Testis (tissue), 3 donors: Measurements from ENCODE around the gene WLS. TPM values are rescaled to one million over a fixed set of nuclear protein-coding genes. Genes with fewer than 3 reads are reported as not detected.

ENCODE experiments used
- DNase-seq: peaks from one replicate; pipeline ENCODE4 v3.0.0-alpha.2; 2019
- H3K27ac ChIP-seq, 2 donors: fragments of 200-600 bp; sonication (generic); one replicate each; pipeline ENCODE4 v1.5.1; 2019
- H3K27me3 ChIP-seq: fragments of 200-600 bp; sonication (generic); one replicate; pipeline ENCODE4 v1.5.1; 2019
- H3K36me3 ChIP-seq: fragments of 200-600 bp; sonication (generic); one replicate; pipeline ENCODE4 v1.5.1; 2017; ENCODE audit warnings: low read depth; ENCODE audit errors: missing control alignments
- H3K4me1 ChIP-seq: fragments of 200-600 bp; sonication (generic); one replicate; pipeline ENCODE4 v1.5.1; 2019
- H3K4me3 ChIP-seq, 2 donors: fragments of 200-600 bp; sonication (generic); one replicate each; pipeline ENCODE4 v1.5.1; 2017 to 2019
- H3K9me3 ChIP-seq: fragments of 200-600 bp; sonication (generic); one replicate; pipeline ENCODE4 v1.5.1; 2017
- CTCF ChIP-seq, 3 experiments: fragments of 450-650 bp in 2 of 3; fragments of 200-600 bp in 1 of 3; sonication (generic) in 1 of 3; IDR thresholded peaks; one replicate each; pipeline ENCODE4 v1.5.1; 2016 to 2019; ENCODE audit warnings: antibody characterized with exemption in 3 of 3, mild to moderate bottlenecking in 2 of 3, moderate library complexity in 1 of 3
- POLR2A ChIP-seq: fragments of 450-650 bp; IDR thresholded peaks from one replicate; pipeline ENCODE4 v1.6.1; 2017; ENCODE audit warnings: antibody characterized with exemption, mild to moderate bottlenecking, moderate library complexity
- WGBS, 2 donors: methylation state at CpG; one replicate each; pipeline ENCODE4 v1.1.5; 2018; 5-methylcytosine and 5-hydroxymethylcytosine counted together
- intact Hi-C: fragments of 100-400 bp; cut with DNase I; formaldehyde crosslinking; loops from one replicate; pipeline ENCODE4 v1.15.1; 2023; ENCODE audit warnings: low total_unique reads
- polyA plus RNA-seq: library from polyadenylated mRNA; stranded (reverse); fragments of 350-450 nt; fragmentation: Illumina TruSeq; extraction: RNeasy Lipid Tissue Mini Kit (QIAGEN cat#74804); gene quantifications from one replicate; pipeline ENCODE4 v1.2.3, GENCODE V29; 2014; ENCODE audit warnings: low read depth, low replicate concordance; ENCODE audit not compliant: insufficient read depth
- total RNA-seq, 2 donors: library from RNA; depleted of rRNA; stranded (reverse); fragments of >200 nt; gene quantifications; one replicate each; pipeline ENCODE4 v1.2.3, GENCODE V29; 2016

Gene WLS
- total and polyA plus RNA-seq, 3 donors from 2014 or later: 32.6 to 93.7 (median 75.5) TPM

GRCh38 chr1:68144856-68145255, 87.5 kb downstream of the WLS start:
- WGBS, 2 donors: 95 to 96% methylated on average over 4 of the region's 4 CpGs
- no peaks in the 10 kb centered on the region for H3K27me3 ChIP-seq
- TF ChIP-seq CTCF (IDR thresholded peaks at IDR 0.05) (no peak), POLR2A (no peak)
- H3K27ac ChIP-seq: no peak overlapping the region
- H3K4me1 ChIP-seq: peaks cover 12% of the 10 kb centered on the region
- intact Hi-C loops: no loop called here
- H3K4me3 ChIP-seq: no peak overlapping the region
- no peaks in the 10 kb centered on the region for H3K9me3 ChIP-seq
- no peak for DNase-seq
- H3K36me3 ChIP-seq: no peaks in the 10 kb centered on the region

- Histone ChIP-seq H3K36me3 (no peaks in the 10 kb centered on the region), H3K27ac (no peak overlapping the region), H3K9me3 (no peaks in the 10 kb centered on the region), H3K4me3 (no peak overlapping the region), H3K4me1 (peaks cover 12% of the 10 kb centered on the region), H3K27me3 (no peaks in the 10 kb centered on the region)
- intact Hi-C loops: no loop called here
- no peak for DNase-seq
- TF ChIP-seq CTCF (IDR thresholded peaks at IDR 0.05) (no peak), POLR2A (no peak)
- 85 to 88% methylated on average over 2 of the region's 2 CpGs for WGBS, 2 donors
Observed at GRCh38 chr1:68143633-68144032, 88.7 kb downstream of the WLS start.

- intact Hi-C loops: no loop called here
- no peaks in the 10 kb centered on the region for H3K27me3 ChIP-seq
- no peak overlapping the region for H3K4me3 ChIP-seq
- H3K27ac ChIP-seq: no peak overlapping the region
- H3K4me1 ChIP-seq: peaks cover 12% of the 10 kb centered on the region
- 66 to 72% methylated on average over 3 of the region's 3 CpGs for WGBS, 2 donors
- no peaks in the 10 kb centered on the region for H3K9me3 ChIP-seq
- no peak for TF ChIP-seq POLR2A
- TF ChIP-seq CTCF (IDR thresholded peaks at IDR 0.05): no peak
- DNase-seq: no peak
- H3K36me3 ChIP-seq: no peaks in the 10 kb centered on the region
Observed at GRCh38 chr1:68142461-68142860, 89.9 kb downstream of the WLS start.

GRCh38 chr1:68142036-68142435, 90.3 kb downstream of the WLS start:
- DNase-seq: no peak
- no peak for TF ChIP-seq CTCF (IDR thresholded peaks at IDR 0.05)
- TF ChIP-seq POLR2A: no peak
- peaks cover 12% of the 10 kb centered on the region for H3K4me1 ChIP-seq

More at GRCh38 chr1:68142036-68142435, 90.3 kb downstream of the WLS start:
- H3K4me3 ChIP-seq: no peak overlapping the region
- no peak overlapping the region for H3K27ac ChIP-seq
- intact Hi-C loops: no loop called here
- no peaks in the 10 kb centered on the region for H3K27me3 ChIP-seq
- WGBS, 2 donors: 64 to 67% methylated on average over 5 of the region's 5 CpGs
- no peaks in the 10 kb centered on the region for H3K9me3 ChIP-seq
- H3K36me3 ChIP-seq: no peaks in the 10 kb centered on the region
